ENCODE data around the gene SERPINE2. TPM values are rescaled to one million over a fixed set of nuclear protein-coding genes. Genes with fewer than 3 reads are reported as not detected.

Gene SERPINE2
- total RNA-seq, 2 donors from 2014 or later = 1.6 to 4.4 TPM

DNA sequence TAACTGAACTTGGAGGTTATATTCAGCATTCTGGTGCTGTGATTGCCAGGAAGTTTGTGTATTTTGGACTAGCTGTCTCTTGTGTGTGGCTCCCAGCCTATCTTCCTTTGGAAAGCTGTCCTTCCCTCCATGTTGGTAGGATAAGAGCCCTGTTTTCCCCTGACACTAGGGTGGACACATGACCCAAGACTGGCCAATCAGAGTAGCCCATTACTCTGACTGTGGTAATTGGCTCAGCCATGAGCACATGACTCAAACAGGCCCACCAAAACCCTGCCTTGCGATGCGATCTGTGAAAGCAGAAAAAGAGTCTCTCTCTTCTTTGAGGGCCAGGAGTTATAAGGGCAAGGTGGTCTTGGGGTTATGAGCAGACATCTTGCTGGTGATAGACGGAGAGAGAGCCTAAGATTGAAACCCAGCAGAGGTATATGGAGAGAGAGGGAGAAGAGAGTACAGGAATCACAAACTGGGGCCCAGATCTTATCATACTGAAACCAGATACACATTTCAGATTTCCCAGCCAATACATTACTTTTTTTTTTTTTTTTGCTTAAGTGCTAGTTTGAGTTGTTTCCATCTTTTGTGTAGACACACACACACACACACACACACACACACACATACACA is 45.3 kb upstream of the SERPINE2 start:
- Histone ChIP-seq H3K27ac (no peak overlapping the region), H3K27me3 (no peaks in the 10 kb centered on the region), H3K4me3 (no peak overlapping the region), H3K9me3 (no peaks in the 10 kb centered on the region), H3K36me3 (replicated peaks in 1 of 2; ENCODE audit: insufficient read depth in 1 of 2, low read depth in 2 of 2) (no peaks in the 10 kb centered on the region), H3K4me1 (no peaks in the 10 kb centered on the region)
- TF ChIP-seq, protein P1, sequence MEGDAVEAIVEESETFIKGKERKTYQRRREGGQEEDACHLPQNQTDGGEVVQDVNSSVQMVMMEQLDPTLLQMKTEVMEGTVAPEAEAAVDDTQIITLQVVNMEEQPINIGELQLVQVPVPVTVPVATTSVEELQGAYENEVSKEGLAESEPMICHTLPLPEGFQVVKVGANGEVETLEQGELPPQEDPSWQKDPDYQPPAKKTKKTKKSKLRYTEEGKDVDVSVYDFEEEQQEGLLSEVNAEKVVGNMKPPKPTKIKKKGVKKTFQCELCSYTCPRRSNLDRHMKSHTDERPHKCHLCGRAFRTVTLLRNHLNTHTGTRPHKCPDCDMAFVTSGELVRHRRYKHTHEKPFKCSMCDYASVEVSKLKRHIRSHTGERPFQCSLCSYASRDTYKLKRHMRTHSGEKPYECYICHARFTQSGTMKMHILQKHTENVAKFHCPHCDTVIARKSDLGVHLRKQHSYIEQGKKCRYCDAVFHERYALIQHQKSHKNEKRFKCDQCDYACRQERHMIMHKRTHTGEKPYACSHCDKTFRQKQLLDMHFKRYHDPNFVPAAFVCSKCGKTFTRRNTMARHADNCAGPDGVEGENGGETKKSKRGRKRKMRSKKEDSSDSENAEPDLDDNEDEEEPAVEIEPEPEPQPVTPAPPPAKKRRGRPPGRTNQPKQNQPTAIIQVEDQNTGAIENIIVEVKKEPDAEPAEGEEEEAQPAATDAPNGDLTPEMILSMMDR (IDR thresholded peaks at IDR 0.05) = no peak
- TF ChIP-seq POLR2A (IDR thresholded peaks at IDR 0.05) = no peak
- ATAC-seq (no peak), DNase-seq (no peak)
- intact Hi-C loops (cut with DNase I) = no loop called here
- 85 to 93% methylated on average over 3 of the region's 3 CpGs for WGBS, 2 donors

DNA sequence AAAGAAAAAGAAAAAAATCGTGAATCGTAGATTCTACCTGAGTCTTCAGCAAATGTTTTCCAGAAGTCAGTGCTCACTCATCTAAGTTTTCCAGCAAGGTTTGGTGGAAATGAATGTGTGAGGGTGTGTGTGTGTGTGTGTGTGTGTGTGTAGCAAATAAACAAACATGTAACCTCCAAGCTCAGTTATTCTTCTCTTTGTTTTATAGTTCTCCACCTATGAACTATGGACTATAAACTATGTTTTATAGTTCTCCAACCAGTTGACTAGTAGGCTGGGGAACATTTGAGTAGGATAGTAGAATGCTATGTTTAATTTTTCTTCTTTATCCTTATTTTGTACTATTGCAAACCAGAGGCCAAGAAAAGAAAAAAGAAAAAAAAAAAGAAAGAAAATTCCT is 44.6 kb upstream of the SERPINE2 start:
- ATAC-seq = no peak
- Histone ChIP-seq H3K4me1 (no peaks in the 10 kb centered on the region), H3K9me3 (no peaks in the 10 kb centered on the region), H3K27ac (no peak overlapping the region), H3K27me3 (no peaks in the 10 kb centered on the region), H3K4me3 (no peak overlapping the region), H3K36me3 (replicated peaks in 1 of 2; ENCODE audit: insufficient read depth in 1 of 2, low read depth in 2 of 2) (no peaks in the 10 kb centered on the region)
- no peak for TF ChIP-seq POLR2A (IDR thresholded peaks at IDR 0.05)
- TF ChIP-seq, protein P1 (IDR thresholded peaks at IDR 0.05) = no peak
- intact Hi-C loops (cut with DNase I) = no loop called here
- DNase-seq = no peak
- WGBS, 2 donors = 64 to 76% methylated on average over 2 of the region's 2 CpGs

DNA sequence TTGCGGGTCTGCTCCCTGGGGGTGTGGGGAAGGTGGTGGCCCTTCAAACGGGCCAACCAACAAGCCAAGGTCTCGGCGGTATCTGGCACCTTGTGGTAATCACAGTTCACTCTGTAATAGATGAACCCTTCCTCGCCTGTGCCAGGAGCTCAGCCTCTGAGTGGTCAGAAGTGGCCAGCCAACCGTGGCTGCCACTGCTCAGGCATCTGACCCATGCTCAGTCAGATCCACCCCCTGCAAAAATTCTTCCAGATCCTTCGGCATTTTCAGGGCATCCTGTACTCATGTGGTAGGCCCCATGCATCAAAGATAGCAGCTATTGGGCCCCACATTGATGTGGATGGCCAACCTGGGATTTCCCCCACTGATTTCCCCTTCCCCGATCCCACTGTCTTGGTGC is 39.6 kb upstream of the SERPINE2 start:
- TF ChIP-seq, protein P1 (IDR thresholded peaks at IDR 0.05) = no peak
- no peak for TF ChIP-seq POLR2A (IDR thresholded peaks at IDR 0.05)
- H3K36me3 ChIP-seq (replicated peaks in 1 of 2; ENCODE audit: insufficient read depth in 1 of 2, low read depth in 2 of 2) = no peaks in the 10 kb centered on the region
- no peak for DNase-seq
- no peak for ATAC-seq
- H3K27ac ChIP-seq = no peak overlapping the region
- 81 to 89% methylated on average over 7 to 8 of the region's 8 CpGs for WGBS, 2 donors
- H3K4me1 ChIP-seq = no peaks in the 10 kb centered on the region
- no peaks in the 10 kb centered on the region for H3K9me3 ChIP-seq
- H3K27me3 ChIP-seq = no peaks in the 10 kb centered on the region
- H3K4me3 ChIP-seq = no peak overlapping the region
- intact Hi-C loops (cut with DNase I) = no loop called here

DNA sequence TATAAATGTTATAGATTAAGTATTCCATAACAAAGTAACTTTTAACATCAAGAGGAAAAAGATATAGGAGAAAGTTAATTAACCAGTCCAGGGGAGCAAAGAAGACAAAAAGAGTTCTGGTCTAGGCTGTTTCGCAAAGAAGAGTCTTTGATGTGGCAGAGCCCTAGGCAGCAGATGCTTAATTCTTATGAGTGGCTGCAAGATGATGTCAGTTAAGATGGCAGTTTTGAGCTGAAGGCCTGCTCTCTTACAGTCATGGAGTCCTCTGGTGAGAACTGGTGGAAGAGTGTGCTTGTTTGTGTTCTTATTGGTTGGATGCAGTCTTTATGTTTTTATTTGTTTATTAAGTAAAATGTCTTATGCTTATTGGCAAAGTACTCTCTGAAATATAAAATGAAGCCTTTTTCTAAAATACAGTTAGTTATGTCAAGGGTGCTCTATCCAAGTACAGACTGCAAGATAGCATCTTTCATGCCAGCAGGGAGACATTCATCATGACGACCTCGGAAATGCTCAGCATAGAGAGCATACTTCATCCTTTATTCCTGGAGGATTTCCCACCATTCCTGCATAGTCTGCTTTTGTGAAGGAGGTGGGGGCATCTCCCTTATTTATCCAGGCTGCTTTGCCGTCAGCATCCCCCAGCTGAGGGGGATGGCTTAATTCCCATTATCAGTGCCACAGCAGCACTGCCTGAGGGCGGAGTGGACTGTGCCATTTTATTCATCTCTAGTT is 38.9 kb upstream of the SERPINE2 start:
- Histone ChIP-seq H3K4me3 (no peak overlapping the region), H3K27ac (no peak overlapping the region), H3K36me3 (replicated peaks in 1 of 2; ENCODE audit: insufficient read depth in 1 of 2, low read depth in 2 of 2) (no peaks in the 10 kb centered on the region), H3K4me1 (no peaks in the 10 kb centered on the region), H3K27me3 (no peaks in the 10 kb centered on the region), H3K9me3 (no peaks in the 10 kb centered on the region)
- ATAC-seq = no peak
- WGBS, 2 donors = 74 to 81% methylated on average over 5 of the region's 5 CpGs
- intact Hi-C loops (cut with DNase I) = no loop called here
- DNase-seq = no peak
- TF ChIP-seq POLR2A (IDR thresholded peaks at IDR 0.05) = no peak
- TF ChIP-seq, protein P1 (IDR thresholded peaks at IDR 0.05) = no peak

DNA sequence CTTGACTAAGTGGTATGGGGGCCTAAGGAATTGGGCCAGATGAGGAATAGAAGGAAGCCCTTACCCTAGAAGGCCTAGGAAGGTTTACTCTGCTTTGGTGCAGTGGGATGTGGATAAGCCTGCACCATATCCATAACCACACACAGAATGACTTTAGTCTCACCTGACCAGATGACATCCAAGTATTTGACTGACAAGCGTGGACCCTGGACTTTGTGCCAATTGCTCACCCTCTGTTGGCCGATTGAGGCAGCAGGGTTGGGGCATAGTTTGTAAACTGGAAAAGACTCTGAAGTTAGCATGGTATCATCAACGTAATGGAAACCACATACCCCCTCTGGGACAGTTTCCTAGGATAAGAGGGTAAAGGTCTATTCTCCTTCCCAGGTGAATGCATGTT is 36.5 kb upstream of the SERPINE2 start:
- TF ChIP-seq POLR2A (IDR thresholded peaks at IDR 0.05) = no peak
- TF ChIP-seq, protein P1 (IDR thresholded peaks at IDR 0.05) = no peak
- no peaks in the 10 kb centered on the region for H3K36me3 ChIP-seq (replicated peaks in 1 of 2; ENCODE audit: insufficient read depth in 1 of 2, low read depth in 2 of 2)
- no peak overlapping the region for H3K27ac ChIP-seq
- no peaks in the 10 kb centered on the region for H3K4me1 ChIP-seq
- H3K4me3 ChIP-seq = no peak overlapping the region
- no peaks in the 10 kb centered on the region for H3K9me3 ChIP-seq
- DNase-seq (no peak), ATAC-seq (no peak)
- WGBS, 2 donors = 59 to 76% methylated on average over 3 of the region's 3 CpGs
- intact Hi-C loops (cut with DNase I) = no loop called here
- no peaks in the 10 kb centered on the region for H3K27me3 ChIP-seq

Measured in body of pancreas (tissue), 4 donors.